Ishikawa (cell line): ENCODE results near the gene TXNRD3.

Experiments
- CEBPB ChIP-seq: IDR thresholded peaks from 2 replicates; pipeline ENCODE4 v1.6.1; 2012
- CREB1 ChIP-seq: IDR thresholded peaks from 2 replicates; pipeline ENCODE4 v1.6.1; 2012; ENCODE audit warnings: low read depth
- EGR1 ChIP-seq: IDR thresholded peaks from 2 replicates; pipeline ENCODE4 v1.6.1; 2012
- EP300 ChIP-seq: IDR thresholded peaks from 2 replicates; pipeline ENCODE4 v1.6.1; 2012; ENCODE audit warnings: borderline replicate concordance
- FOXM1 ChIP-seq: IDR thresholded peaks from 2 replicates; pipeline ENCODE4 v1.6.1; 2012; ENCODE audit warnings: low read depth, borderline replicate concordance
- MAX ChIP-seq: IDR thresholded peaks from 2 replicates; pipeline ENCODE4 v1.6.1; 2012
- NFIC ChIP-seq: IDR thresholded peaks from 2 replicates; pipeline ENCODE4 v1.6.1; 2012
- RAD21 ChIP-seq: IDR thresholded peaks from 2 replicates; pipeline ENCODE4 v1.6.1; 2012; ENCODE audit warnings: low read depth
- REST ChIP-seq: IDR thresholded peaks from 2 replicates; pipeline ENCODE4 v1.6.1; 2012; ENCODE audit warnings: low read depth, mild to moderate bottlenecking
- TAF1 ChIP-seq: IDR thresholded peaks from 2 replicates; pipeline ENCODE4 v1.6.1; 2012; ENCODE audit warnings: low read depth, mild to moderate bottlenecking
- TCF12 ChIP-seq: IDR thresholded peaks from 2 replicates; pipeline ENCODE4 v1.6.1; 2012; ENCODE audit warnings: low read depth
- TEAD4 ChIP-seq: IDR thresholded peaks from 2 replicates; pipeline ENCODE4 v1.6.1; 2012
- USF1 ChIP-seq: IDR thresholded peaks from 2 replicates; pipeline ENCODE4 v1.6.1; 2012
- YY1 ChIP-seq: IDR thresholded peaks from 2 replicates; pipeline ENCODE4 v1.6.1; 2012; ENCODE audit warnings: low read depth
- ZBTB7A ChIP-seq: IDR thresholded peaks from 2 replicates; pipeline ENCODE4 v1.6.1; 2012; ENCODE audit warnings: low read depth

TXNRD3 gene

GRCh38 chr3:126618021-126618420 is 36.9 kb downstream of the TXNRD3 start:
- TF ChIP-seq MAX (no peak), REST (no peak), EGR1 (no peak), TCF12 (no peak), TEAD4 (no peak), CREB1 (no peak), RAD21 (no peak), YY1 (no peak), EP300 (no peak), ZBTB7A (no peak)

GRCh38 chr3:126617571-126617970 is 37.4 kb downstream of the TXNRD3 start:
- TF ChIP-seq CREB1, result no peak
- TF ChIP-seq RAD21, result no peak
- no peak for TF ChIP-seq NFIC
- no peak for TF ChIP-seq MAX
- no peak for TF ChIP-seq YY1
- no peak for TF ChIP-seq ZBTB7A
- no peak for TF ChIP-seq FOXM1
- no peak for TF ChIP-seq TCF12
- no peak for TF ChIP-seq CEBPB
- TF ChIP-seq EGR1, result no peak
- TF ChIP-seq USF1, result no peak
- TF ChIP-seq REST, result no peak
- no peak for TF ChIP-seq TAF1
- no peak for TF ChIP-seq EP300
- no peak for TF ChIP-seq TEAD4

GRCh38 chr3:126616931-126617330 is 38.0 kb downstream of the TXNRD3 start:
- TF ChIP-seq YY1, result no peak
- no peak for TF ChIP-seq CEBPB
- no peak for TF ChIP-seq TEAD4
- TF ChIP-seq FOXM1, result no peak
- no peak for TF ChIP-seq REST
- TF ChIP-seq MAX, result no peak
- TF ChIP-seq USF1, result no peak
- TF ChIP-seq TCF12, result no peak
- no peak for TF ChIP-seq RAD21
- TF ChIP-seq NFIC, result no peak
- no peak for TF ChIP-seq EP300
- TF ChIP-seq ZBTB7A, result no peak
- no peak for TF ChIP-seq EGR1
- no peak for TF ChIP-seq TAF1
- no peak for TF ChIP-seq CREB1

- TF ChIP-seq CREB1, result no peak
- no peak for TF ChIP-seq ZBTB7A
- TF ChIP-seq RAD21, result no peak
- TF ChIP-seq MAX, result no peak
- no peak for TF ChIP-seq NFIC
- no peak for TF ChIP-seq CEBPB
- TF ChIP-seq EP300, result no peak
- no peak for TF ChIP-seq TAF1
- no peak for TF ChIP-seq REST
- no peak for TF ChIP-seq FOXM1
- no peak for TF ChIP-seq TCF12
- no peak for TF ChIP-seq YY1
- no peak for TF ChIP-seq TEAD4
- no peak for TF ChIP-seq USF1
- TF ChIP-seq EGR1, result no peak
These were observed 41.3 kb downstream of the TXNRD3 start for GRCh38 chr3:126613479-126614188.
